AG04450 (cell line): ENCODE results near the gene HLTF. TPM values are rescaled to one million over a fixed set of nuclear protein-coding genes. Genes with fewer than 3 reads are reported as not detected.

ENCODE experiments used
- CTCF ChIA-PET: fragments of 300-600, 350-600 bp; formaldehyde crosslinking; extraction: SDS; loops from one replicate; lab custom pipeline; 2022; ENCODE audit warnings: antibody characterized with exemption, inconsistent platforms; lab: Charles Lee
- POLR2A ChIA-PET: fragments of 350-600 bp; formaldehyde crosslinking; extraction: SDS; loops from one replicate; lab custom pipeline; 2021; ENCODE audit warnings: antibody characterized with exemption, inconsistent platforms; lab: Yijun Ruan, JAX
- DNase-seq: peaks from one replicate; pipeline ENCODE4 v3.0.0-alpha.2; 2011; ENCODE audit warnings: low read depth, low spot score
- H3K27ac ChIP-seq: one replicate; pipeline ENCODE4 v1.5.1; 2012; ENCODE audit warnings: low read depth, low read length, control low read depth
- H3K27me3 ChIP-seq: one replicate; pipeline ENCODE4 v1.6.0; 2012; ENCODE audit warnings: low read length; ENCODE audit not compliant: control insufficient read depth, insufficient read depth
- H3K4me3 ChIP-seq: 2 replicates; pipeline ENCODE4 v1.5.1; 2011; ENCODE audit warnings: mild to moderate bottlenecking, low read depth, low read length, control low read depth
- H3K9me3 ChIP-seq: 2 replicates; pipeline ENCODE4 v1.5.1; 2012; ENCODE audit warnings: low read length; ENCODE audit not compliant: control insufficient read depth, insufficient read depth
- CTCF ChIP-seq: IDR thresholded peaks from 2 replicates; pipeline ENCODE4 v1.5.1; 2011; ENCODE audit warnings: low read depth, low read length, control low read depth, inconsistent platforms
- polyA plus RNA-seq: library from polyadenylated mRNA; depleted of rRNA; stranded (reverse); fragments of >200 nt; gene quantifications from 2 replicates; pipeline ENCODE4 v1.2.3, GENCODE V29; 2011

HLTF gene
- polyA plus RNA-seq, 1 experiment = 30.5 TPM

GRCh38 chr3:149128821-149129220 lies 42.5 kb upstream of the HLTF start:
- no peak for TF ChIP-seq CTCF
- no peak for DNase-seq
- Histone ChIP-seq H3K9me3 (no peaks in the 10 kb centered on the region), H3K4me3 (peak overlapping the region; percentile 81), H3K27ac (peak overlapping the region; percentile 42), H3K27me3 (no peaks in the 10 kb centered on the region)
- ChIA-PET POLR2A (no interaction called here), CTCF (interaction anchor here (0.5 to 3.8 kb wide), 4 partner anchors 8 to 678 kb away, joined by 3 to 25 read pairs (median 5); no protein-coding TSS in a partner anchor)

- H3K27ac ChIP-seq = no peak overlapping the region
- no peak overlapping the region for H3K4me3 ChIP-seq
- TF ChIP-seq CTCF = no peak
- H3K9me3 ChIP-seq = no peaks in the 10 kb centered on the region
- no peaks in the 10 kb centered on the region for H3K27me3 ChIP-seq
- peak; percentile 15 for DNase-seq
- ChIA-PET POLR2A (no interaction called here), CTCF (interaction anchor here (0.6 to 6.4 kb wide), 5 partner anchors 150 to 373 kb away, joined by 3 to 153 read pairs (median 5); partner anchors contain the start of gene TM4SF18)
Observed at GRCh38 chr3:149122721-149123578, 36.6 kb upstream of the HLTF start.

GRCh38 chr3:149120051-149120972 lies 34.0 kb upstream of the HLTF start:
- Histone ChIP-seq H3K4me3 (no peak overlapping the region), H3K27me3 (no peaks in the 10 kb centered on the region), H3K9me3 (no peaks in the 10 kb centered on the region), H3K27ac (no peak overlapping the region)
- CTCF ChIA-PET = interaction anchor here (0.6 to 6.4 kb wide), 57 partner anchors 8 to 694 kb away, joined by 3 to 153 read pairs (median 4); partner anchors contain the start of genes HLTF, HPS3 and TM4SF18
- DNase-seq = peak; percentile 33
- POLR2A ChIA-PET = interaction anchor here (1.0 kb wide), 3 partner anchors 9 to 164 kb away, joined by 3 to 10 read pairs (median 3); partner anchors contain the start of gene HPS3
- TF ChIP-seq CTCF = peak; percentile 59

- POLR2A ChIA-PET = no interaction called here
- H3K27me3 ChIP-seq = no peaks in the 10 kb centered on the region
- no peak overlapping the region for H3K27ac ChIP-seq
- H3K9me3 ChIP-seq = no peaks in the 10 kb centered on the region
- no peak overlapping the region for H3K4me3 ChIP-seq
- no peak for DNase-seq
- CTCF ChIA-PET = interaction anchor here (0.7 to 6.4 kb wide), 42 partner anchors 7 to 689 kb away, joined by 3 to 153 read pairs (median 6); partner anchors contain the start of genes HPS3 and TM4SF18
- no peak for TF ChIP-seq CTCF
Observed at GRCh38 chr3:149119466-149119865, 33.1 kb upstream of the HLTF start.
